NCI-H2171 (cell line): ENCODE measurements around the gene CCT7.
"Not testable (repeated sequence)": the region's sequence is repeated elsewhere in the genome, so short reads cannot be mapped to it uniquely, and the experiment has no call there.

Experiments
- DNase-seq: peaks from one replicate; lab custom pipeline; 2025; lab: John Stamatoyannopoulos, UW

CCT7 gene

DNA sequence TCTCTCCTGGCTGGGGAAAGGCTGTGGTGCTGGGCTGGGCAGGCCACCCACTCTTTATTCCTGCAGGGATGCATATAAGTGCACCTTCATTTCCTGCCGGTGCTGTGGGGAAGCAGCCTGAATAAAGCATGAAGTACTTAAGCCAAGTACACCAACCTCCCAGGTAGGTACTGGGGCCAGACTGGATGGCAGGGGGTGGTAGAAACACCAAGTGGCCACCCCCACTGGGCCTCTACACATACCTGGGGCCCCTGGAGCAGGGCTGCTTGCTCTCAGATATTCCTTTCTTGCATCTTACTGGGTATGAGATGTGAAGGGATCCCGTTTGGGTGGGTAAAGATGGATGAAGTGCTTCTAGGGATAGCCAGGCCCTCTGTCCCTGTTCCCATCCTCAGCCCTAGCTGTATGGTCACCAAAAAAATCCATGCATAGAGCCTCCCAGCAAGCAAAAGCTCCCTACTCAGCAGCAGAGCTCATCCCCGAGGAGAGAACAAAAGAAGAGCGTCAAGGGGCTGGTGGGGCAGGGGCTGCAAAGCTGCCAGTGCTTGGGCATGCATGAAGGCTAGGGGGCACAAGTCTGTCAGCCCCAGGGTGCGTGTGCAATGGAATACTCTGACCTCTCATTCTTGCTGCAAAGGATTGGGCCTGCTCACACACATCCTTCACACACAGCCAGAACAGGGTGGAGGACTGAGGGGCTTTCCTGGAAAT, 22.0 kb downstream of the CCT7 start:
- no peak for DNase-seq

GRCh38 chr2:73256618-73256922, 22.5 kb downstream of the CCT7 start:
- DNase-seq, result no peak

- no peak for DNase-seq
Measured at GRCh38 chr2:73257021-73257420, 22.9 kb downstream of the CCT7 start.

- DNase-seq, result no peak
Measured at GRCh38 chr2:73257425-73258125, 23.5 kb downstream of the CCT7 start.

DNA sequence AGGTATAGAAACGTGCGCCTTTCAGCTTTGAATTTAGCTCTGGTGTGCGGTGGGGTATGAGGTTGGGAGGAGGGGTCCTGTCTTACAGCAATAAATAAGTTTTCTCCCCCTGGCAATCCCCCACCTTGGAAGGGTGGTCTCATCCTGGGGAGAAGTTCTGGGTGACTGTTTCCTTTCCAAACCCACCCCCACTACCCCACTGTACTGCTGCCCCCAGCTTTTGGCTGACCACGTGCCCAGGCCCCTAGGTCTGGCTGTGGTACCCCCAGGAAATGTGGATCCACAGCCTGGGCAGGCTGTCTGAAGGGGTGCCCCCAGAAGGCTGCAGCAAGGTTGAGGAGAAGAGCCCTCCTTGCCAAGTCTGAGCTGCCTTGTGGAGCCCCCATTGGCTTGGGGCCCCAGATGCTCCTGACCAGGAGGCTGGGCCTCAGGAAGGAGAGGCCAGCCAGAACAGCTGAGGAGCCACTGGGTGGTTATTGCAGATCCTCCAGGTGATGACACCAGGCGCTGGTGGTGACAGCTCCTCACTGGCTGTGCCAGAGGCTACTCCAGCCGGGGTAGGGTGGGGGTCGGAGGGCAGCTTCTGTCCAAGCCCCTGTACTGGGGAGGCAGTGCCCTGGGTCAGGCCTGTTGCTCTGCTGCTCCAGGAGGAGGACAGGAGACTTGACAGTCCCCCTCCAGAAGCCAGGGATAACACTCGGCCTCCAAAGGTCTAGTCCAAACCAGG, 24.2 kb downstream of the CCT7 start:
- DNase-seq, result no peak

GRCh38 chr2:73258913-73259215, 24.8 kb downstream of the CCT7 start:
- DNase-seq, result no peak

DNA sequence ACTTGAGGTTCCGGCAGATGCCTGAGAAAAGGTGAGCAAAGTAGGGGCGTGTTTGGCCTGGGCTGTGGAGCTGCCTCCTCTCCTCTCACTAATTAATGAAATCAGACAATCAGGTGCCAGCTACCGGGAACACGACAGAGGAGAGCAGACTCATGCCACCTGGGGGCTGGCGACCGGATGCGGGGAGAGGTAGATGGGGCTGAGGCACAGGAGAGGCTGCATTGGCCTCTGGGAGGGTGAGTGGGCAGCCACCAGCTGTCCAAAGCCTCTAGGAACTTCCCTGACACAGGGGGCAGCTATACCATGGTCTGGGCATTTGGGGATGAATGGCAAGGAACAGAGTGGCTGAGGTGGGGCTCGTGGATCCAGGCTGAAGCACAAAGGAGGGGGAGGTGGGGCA, 25.2 kb downstream of the CCT7 start:
- no peak for DNase-seq

DNA sequence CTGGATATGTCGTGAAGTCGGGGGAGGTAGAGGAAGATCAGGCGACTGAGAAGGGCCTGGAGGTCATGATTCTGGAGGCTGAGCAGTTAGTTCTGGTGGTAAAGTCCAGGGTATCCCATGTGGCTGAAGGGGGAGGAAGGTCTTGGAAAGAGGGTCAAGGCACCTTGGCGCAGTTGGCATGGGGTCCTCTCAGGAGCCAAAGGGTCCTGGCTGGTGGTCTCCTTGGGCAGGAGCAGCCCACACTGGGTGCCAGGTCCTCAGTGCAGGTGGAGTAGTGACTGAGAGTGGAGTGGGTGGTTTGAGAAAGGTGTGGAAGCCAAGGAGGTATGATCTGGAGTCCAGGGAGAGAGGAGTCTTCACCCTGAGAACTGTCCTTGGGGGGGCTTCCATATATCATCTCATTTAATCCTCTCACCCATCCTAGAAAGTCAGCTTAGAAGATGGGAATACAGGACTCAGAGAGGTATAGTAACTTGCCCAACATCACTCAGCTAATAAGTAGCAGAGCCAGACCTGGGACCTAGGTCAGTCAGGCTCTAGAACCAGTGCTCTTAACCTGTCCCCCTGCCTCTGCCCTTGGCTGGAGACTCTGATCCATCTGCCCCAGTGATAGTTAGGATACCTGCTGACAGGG, 25.7 kb downstream of the CCT7 start:
- DNase-seq, result no peak

GRCh38 chr2:73260338-73260984, 26.4 kb downstream of the CCT7 start:
- no peak for DNase-seq

DNA sequence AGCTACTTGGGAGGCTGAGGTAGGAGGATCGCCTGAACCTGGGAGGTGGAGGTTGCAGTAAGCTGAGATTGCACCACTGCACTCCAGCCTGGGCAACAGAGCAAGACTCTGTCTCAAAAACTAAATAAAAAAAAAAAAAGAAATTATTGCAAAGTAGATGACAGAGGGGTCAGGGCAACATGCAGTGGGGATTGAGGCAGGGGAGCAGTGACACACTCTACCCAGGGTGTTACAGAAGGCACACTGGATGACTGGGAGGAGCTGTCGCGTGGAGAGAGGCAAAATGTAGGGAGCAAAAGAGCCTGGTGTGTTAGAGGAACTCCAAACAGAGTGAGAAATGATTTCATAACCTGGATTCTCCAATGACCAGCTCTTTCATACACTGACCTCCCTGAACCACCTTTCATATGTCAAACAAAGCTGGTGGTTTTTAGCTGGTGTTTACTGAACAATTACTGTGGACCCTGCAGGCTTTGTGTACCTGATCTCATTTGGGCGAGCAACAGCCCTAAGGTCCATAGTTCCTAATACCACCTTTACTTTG, 28.1 kb downstream of the CCT7 start:
- DNase-seq, result no peak

GRCh38 chr2:73262691-73263429, 28.8 kb downstream of the CCT7 start:
- DNase-seq, result not testable (repeated sequence)

DNA sequence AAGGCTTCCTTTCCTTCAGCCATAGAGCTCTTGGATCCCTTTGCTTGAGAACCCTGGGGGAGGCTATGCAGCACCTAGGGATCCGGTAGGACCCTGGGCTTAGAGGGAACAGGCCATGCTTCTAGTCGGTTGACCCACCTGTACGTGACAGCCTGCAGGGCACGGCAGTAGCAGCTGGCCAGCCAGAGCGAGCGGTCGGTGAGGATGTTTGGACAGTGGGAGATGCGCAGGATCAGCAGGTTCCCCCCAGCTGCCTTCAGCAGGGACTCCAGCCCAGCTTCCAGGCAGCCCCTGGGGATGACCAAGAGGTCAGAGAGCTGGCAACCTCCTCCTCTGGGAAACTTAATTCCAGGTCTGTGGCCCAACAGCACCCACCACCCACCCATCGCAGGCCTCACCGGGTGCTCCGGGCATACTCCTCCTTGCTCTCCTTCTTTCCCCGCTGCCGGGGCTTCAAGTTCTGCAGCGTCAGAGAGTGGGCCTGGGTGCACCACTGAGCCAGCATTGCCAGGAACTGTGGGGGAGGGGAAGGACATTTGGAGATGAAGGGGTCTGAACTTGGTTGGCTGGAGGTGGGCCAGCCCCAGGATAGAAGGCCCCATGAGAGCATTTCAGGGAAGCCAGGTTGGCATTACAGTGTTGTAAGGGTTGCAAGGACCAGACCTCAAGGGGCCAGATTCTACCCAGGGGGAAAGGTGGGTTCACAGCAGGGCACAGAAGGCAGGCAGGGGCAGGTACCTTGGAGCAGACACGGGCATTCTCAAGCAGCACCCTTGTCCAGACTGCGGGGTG, 29.6 kb downstream of the CCT7 start:
- DNase-seq, result no peak

DNA sequence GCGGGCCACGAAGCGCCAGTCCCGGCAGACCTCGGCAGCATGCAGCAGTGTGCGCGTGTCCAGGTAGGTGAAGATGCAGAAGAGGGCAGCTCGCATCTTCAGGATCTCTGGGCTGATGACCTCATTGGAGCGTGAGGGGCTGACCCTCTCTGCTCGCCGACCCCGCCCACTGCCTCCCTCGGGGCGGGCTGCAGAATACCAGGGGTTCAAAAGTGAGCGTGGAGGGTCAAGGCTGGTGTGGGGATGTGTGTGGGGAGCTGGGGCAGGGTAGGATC, 30.2 kb downstream of the CCT7 start:
- DNase-seq, result no peak

DNA sequence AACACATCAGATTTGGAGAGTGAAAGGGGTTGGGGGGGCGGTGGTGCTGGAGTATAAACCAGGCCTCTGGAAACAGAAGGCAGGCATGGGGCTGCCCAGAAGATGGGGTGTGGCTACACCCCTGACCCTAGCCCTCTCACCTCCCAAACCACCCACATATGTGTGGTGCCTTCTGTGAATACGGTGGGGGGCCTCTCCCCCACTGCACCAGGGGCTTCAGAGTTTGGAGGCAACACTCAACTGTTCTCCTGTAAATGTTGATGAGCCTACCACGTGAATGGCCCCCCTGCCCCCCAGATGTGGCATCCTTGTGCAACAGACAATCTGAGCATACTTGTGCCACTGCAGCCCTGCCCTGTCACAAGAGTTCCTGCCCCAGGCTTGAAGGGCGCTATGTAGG, 30.7 kb downstream of the CCT7 start:
- DNase-seq, result no peak

GRCh38 chr2:73265298-73266060, 31.4 kb downstream of the CCT7 start:
- no peak for DNase-seq

DNA sequence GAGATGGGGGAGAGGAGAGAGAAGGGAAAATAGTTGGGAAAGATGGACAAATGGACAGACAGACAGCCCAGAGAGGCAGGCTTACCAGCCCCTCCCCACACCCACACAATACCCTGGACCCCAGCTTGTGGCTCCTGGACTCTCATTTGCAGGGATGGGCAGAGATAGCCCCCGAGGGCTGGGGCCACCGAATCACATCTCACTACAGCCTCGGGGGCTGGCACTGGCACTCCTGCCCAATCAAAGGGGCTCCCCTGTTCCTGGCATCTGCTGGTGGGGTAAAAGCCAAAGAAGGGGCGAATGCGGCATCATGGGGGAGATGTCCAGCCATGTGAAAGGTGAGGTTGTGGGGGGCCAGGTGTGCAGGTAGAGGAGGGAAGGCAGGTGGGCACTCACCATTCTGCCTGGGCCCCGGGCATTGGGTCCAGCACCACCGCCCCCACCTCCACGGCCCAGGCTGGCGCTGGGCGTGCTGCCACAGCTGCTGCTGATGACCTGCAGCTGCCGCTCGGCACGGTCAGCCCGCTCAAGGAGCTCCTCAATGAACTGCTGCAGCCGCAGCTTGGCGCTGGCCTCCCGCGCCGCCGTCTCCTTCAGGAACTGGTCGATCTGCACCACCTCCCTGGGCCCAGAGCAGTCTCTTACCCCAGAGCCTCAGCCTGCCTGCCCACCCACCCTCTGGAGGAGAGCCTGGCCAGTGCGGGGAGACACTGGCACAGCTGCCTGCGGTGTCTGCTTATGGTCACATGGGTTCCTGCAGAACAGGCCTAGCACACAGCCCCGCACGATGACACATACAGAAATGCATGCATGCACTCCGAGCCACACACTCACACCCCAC, 32.2 kb downstream of the CCT7 start:
- DNase-seq, result no peak

DNA sequence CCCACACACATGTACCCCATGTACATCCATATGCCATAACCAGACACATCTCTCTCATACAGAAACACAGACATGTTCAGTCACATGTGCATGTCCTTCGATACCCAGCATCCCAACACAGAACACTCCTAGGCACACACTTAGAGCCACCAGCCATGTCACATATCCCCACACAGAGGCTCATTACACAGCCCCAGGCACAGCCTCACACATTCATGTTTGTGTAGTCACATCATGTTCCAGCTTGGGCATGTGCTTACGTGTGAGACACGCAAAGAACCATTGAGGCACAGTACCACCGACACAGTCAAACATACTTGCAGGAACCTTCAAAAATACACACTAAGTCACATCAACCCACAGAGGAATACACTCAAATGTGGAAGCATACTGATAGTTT, 32.9 kb downstream of the CCT7 start:
- DNase-seq, result no peak

DNA sequence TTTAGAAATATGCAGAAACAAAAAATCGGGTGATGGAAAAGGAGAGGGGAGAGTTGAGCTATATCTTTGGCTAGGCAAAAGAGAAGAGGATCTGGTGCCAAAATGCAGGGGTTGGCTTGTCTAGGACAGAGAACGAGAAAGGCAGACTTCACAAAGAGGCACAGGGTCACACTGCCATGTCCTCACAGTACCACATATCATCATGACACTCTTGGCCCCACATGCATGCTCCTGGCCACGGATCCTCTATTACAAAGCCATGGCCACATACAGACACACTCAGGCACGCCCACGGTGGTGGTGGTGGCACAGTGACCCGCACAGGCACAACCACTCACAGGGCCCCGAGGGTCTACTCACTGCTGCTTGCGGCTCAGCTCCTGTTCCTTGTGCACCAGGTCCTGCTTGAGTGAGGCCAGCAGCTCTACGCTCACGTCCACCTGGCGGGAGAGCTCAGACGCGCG, 34.3 kb downstream of the CCT7 start:
- no peak for DNase-seq
